Urothelium cell line (cell line): Measurements from ENCODE around the gene NMNAT2.

Experiments used
- DNase-seq: peaks from one replicate; pipeline ENCODE4 v3.0.0; 2011; ENCODE audit warnings: low spot score, mixed read lengths
- FAIRE-seq: peaks from 2 replicates; lab custom pipeline; 2011; peaks lifted over from hg19 to GRCh38; lab: Jason Lieb, UNC

The NMNAT2 gene

DNA sequence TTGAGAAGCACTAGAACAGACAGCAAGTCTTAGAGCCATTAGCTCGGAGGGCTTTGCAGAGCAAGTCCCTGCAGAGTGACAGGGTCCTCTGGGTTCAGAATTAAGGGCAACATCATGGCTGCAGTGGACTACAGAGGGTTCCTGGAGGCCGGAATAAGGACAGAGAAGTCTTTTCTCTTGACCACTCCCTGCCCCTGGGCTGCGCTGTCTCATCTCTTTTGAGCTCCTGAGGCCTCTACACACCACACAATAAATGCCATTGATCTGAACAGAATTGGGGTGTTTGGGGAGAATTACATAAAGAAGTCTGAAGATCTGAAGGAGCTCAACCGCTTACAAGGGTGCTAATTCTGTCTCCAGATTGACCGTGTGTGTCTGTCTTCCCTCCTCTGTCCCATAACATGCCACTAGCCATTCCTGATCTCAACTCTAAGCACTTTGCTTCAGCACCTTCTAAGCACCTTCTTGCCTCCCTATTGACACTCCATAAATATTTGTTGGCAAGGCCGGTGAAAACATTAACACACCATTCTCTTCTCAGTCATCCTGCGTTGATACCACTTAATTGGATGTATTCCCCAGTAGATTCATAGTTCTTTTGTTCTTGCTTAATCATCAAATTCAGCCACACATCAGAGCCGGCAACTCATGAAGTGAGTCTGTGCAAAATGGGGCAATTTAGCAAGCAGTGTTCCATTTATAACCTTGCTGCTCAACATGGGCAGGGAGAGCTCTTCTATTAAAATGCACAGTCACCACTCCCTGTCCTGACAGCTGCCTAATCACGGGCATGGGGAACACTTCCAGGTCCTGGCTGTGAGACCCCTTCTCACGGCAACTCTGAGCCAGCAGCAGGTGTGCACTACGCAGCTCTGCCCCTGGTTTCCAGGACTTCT is 49.7 kb downstream of the NMNAT2 start:
- DNase-seq (no peak), FAIRE-seq (no peak)

GRCh38 chr1:183366116-183366515 is 52.1 kb downstream of the NMNAT2 start:
- FAIRE-seq, result no peak

DNA sequence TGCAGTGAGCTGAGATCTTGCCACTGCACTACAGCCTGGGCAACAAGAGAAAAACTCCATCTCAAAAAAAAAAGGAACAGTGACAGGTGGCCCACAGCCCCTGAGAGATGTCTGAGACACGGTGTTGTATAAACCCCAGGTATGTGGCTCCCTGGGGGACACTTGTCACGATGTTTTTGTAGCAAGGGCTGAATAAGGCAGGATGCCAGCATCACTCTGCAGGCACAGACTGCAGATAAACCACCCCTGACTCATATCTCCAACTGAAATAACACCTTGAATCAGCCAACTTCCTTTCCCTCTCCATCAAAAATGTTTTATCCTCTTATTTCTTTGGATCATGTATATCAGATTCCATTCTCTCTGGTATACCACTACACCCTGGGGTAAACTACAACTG is 52.5 kb downstream of the NMNAT2 start:
- no peak for DNase-seq
- FAIRE-seq, result no peak

More at GRCh38 chr1:183366116-183366515, 52.1 kb downstream of the NMNAT2 start:
- no peak for DNase-seq

DNA sequence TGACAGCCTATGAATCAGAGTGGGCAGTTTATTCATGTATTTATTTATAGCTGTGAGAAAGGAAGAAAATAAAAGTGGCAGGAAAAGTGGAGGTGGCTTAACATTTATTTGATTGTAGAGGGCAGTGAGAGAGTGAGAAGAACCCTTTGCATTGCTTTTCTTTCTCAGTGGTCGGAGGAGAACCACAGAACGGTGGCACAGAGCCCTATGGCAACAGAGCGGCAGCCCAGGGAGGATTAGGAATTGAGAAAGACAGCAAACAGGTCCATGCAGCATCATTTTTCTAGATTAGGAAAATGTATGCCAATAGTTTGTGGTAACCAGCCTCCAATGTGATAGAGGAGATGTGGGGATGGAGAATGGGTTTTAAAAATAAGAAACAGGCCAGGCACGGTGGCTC is 53.1 kb downstream of the NMNAT2 start:
- no peak for DNase-seq

DNA sequence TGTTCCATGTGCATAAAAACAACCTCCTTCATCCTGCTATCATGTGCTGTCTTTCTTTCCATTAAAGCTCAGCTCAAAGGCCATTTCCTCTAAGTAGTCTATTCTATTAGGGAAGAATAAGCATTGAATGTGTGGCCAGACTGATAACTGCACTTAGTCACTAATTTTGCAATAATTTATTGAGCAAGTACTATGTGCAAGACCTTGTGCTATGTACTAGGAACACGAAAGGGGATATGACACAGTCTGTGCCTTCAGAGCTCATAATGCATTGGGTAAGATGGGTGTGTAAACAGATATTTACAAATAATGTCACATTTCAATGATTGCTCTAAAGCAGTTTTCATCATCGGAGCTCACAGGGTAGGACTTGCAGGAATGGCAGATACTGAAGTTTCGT is 54.2 kb downstream of the NMNAT2 start:
- no peak for FAIRE-seq

More for the DNA sequence above, 53.1 kb downstream of the NMNAT2 start:
- FAIRE-seq, result no peak

DNA sequence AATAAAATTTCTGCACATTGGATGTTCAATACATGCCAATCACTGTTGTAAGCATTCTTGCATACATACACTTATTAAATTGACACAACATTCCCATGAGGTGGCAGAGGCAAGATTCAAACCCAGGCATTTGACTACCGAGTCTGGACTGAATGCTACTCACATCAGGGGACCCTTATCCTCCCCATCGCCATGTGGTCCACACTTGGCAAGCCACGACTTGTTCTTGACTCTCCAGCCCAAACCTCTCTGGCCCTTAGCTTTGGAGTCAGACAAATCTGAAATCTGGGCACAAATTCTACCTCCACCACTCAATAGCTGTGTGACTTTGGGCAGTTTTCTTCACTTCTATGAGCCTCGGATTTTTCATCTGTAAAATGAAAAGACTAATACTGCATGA is 57.1 kb downstream of the NMNAT2 start:
- FAIRE-seq (no peak), DNase-seq (no peak)

More for the DNA sequence above, 54.2 kb downstream of the NMNAT2 start:
- DNase-seq, result no peak

GRCh38 chr1:183360473-183360872 is 57.7 kb downstream of the NMNAT2 start:
- DNase-seq (no peak), FAIRE-seq (no peak)

DNA sequence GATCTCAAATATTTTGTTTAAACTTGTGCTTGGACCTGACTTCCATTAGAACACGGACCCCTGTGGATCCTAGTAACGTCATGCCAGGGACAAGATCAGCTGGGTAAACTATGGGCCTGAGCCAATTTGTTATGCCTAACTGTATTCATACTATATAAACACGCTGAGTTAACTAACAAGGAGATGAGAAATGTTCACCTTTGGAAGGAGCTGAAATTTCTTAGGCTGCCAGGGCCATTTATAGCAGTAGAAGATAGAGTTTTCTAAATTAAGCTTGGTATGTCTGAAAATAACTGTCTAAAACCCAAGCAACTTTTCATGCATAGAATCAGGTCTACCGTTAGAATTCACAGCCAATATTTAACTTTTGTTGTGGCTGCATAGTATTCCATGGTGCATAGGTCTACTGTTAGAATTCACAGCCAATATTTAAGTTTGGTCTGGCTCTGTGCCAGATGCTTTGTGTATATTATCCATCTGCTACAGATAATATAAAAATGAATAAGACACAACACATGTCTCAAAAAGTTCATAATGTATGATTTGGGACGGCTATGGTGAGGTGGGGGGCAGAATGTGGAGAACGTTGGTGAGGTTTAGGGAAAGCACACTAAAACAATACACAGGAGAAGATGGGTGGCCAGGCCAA is 61.5 kb downstream of the NMNAT2 start:
- no peak for FAIRE-seq
- DNase-seq, result no peak

DNA sequence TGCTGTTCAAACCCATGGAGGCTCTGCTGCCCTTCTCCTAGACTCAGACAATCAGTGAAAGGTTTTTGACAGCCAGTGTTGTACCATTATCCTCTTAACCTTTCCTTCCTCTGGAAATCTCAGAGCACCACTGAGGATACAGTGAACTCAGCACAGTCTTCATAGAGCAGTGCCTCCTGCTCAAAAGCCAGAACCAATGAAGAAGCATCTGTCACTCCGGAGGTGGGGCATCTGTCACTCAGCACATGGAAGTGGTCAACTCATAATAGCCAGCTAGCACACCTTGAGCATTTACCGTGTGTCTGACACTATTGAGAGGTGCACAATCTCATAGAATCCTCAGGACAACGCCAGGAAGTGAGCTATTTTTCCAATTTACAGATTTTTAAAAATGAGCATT is 62.4 kb downstream of the NMNAT2 start:
- DNase-seq (no peak), FAIRE-seq (no peak)

DNA sequence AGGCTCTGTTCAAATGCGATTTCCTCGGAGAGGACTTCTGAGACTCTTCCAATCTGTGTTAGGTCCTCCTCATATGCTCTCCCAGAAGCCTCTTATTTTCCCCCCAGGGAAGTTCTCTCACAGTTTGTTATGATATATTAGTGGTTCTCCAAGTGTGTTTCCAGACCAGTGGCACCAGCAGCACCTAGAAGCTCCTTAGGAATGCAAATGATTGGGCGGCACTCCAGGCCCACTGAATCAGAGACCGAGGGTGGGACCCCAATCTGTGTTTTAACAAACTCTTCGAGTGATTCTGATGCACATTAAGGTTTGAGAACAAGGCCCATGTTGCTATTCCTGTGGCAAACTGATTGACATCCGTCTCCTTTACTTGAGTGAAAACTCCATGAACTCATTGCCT is 63.0 kb downstream of the NMNAT2 start:
- no peak for DNase-seq
- FAIRE-seq, result no peak

- DNase-seq (no peak), FAIRE-seq (no peak)
Observed at GRCh38 chr1:183353597-183353996, 64.6 kb downstream of the NMNAT2 start.

DNA sequence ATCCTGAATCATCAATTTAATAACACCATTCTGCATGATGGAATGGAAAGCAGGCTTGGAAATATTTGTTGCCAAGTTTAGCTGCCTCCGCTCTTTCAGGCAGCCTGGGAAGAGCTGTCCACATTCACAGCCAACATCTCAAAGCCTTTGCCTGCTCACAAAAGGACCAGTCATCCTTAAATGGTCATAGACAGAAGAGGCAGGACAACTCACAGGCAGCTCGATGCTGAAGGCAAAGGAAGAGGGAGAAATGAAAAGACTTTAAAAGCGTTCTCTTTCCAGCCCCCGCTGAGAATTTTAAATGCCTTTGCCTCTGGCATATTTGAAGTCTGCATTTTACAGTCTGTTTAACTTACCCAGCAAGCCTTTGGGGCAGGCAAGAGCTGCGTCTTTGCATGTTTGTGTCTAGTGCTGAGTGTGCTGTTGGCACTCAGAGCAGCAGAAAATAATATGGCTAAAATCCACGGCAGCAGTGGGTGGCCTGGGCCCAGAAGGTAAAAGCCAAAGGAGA is 68.9 kb downstream of the NMNAT2 start:
- FAIRE-seq, result no peak
- DNase-seq, result no peak

DNA sequence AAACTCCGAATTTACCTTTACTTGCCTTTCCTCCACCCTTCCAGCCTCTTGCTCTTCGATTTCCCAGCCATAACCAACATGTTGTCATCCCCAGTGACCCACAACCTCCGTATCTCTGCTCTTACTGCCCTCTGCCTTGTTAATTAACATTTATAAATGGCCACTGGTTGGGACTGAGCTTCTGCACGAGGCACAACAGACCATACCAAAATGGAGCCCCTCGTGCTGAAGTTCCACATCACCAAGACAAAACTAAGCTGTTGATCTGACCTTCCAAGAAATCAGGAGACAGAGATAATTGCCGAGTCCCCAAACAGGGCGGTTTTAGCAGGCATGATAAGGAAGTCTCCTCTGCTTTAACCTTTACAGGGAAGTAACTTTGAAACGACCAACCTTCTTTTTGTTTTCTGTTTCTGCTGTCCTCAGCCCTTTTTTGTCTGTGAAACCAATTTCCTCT is 71.9 kb downstream of the NMNAT2 start:
- FAIRE-seq, result no peak
- no peak for DNase-seq

DNA sequence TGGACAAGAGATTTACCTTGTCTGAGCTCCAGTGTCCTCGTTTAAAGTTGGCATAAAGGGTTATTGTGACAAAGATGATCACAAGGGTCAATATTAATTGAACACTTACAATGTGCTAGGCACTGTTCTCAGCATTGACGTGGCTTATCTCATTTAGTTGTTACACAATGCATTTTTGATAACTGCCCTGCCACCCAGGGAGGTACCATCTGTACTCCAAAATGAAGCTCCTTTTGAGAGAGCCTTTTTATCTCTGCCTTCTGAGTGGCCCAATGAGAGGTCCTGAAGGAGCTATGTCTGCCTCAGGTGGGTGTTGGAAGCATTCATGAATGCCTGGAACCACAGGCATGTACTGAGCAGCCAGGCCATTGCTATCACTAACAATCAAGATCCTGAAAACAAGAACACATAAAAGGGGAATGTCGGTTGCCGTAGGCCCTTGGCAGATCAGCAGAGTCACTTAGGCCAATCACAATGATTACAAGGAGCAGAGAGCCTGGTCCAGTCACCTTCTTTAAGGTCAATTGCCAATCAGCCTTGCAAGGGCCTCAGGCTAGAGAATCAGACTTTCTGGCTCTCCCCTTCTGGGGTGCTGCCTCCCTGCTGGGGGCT is 78.5 kb downstream of the NMNAT2 start:
- no peak for DNase-seq
- no peak for FAIRE-seq

DNA sequence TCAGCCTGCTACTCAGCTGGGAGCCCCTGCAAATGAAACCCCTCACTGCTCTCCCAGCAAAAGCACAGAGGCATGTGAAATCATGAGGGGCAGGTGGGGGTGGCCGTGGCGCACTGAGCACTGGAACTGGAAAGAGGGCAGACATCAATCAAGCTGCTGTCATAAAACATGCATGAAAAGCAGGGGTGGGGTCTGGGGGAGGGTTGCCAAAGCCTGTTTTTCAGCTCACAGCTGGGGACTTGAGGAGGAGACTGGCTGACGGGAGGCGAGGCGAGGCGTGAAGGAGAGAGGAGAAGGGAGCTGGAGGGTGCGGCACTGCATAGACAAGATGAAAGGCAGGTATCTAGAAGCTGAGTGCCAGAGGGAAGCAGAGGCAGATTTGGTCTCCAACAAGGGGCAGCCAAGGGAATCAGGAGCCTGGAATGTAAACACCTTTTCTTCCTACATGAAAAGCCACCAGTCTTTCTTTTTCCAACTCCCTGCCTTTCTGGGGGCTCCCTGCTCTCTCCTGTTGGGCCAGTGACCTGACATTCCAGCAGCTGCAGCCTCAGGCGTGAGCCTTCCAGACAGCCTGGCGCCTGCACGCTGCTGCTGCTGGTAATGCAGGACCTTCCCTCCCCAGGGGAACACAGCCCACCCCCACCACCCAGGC is 87.0 kb downstream of the NMNAT2 start:
- DNase-seq (no peak), FAIRE-seq (no peak)

DNA sequence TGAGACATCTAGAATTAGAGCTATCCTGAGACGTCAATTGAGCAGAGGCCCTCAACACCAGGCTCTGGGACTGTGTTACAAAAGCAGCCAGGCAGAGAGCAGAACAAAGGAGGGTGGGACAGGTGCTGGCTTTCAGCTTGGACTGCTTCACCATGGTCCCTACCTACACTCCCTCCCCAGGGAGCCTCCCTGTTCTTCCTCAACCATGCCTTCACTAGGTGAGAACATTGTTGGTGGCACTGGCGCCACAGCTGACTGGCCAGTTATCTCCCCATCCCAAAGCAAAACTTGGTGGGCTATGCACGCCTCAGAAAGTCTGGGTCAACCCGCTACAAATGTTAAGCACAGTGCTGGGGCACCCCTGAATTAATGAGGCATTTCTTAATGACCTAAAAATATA is 87.8 kb downstream of the NMNAT2 start:
- DNase-seq, result no peak
- FAIRE-seq, result no peak

- no peak for FAIRE-seq
- DNase-seq, result no peak
Observed at GRCh38 chr1:183328371-183328770, 89.8 kb downstream of the NMNAT2 start.

- no peak for DNase-seq
- no peak for FAIRE-seq
Observed at GRCh38 chr1:183327434-183328290, 90.5 kb downstream of the NMNAT2 start.

- DNase-seq, result no peak
- FAIRE-seq, result no peak
Observed at GRCh38 chr1:183323849-183324683, 94.1 kb downstream of the NMNAT2 start.
